Suprapubic skin (tissue), 4 donors: ENCODE results near the gene SAMHD1.
"Not testable (repeated sequence)": the region's sequence is repeated elsewhere in the genome, so short reads cannot be mapped to it uniquely, and the experiment has no call there.

Experiments
- CTCF ChIP-seq, 2 donors: fragments of 200-600 bp in 1 of 2; fragments of 450-650 bp in 1 of 2; sonication (generic) in 1 of 2; IDR thresholded peaks; one replicate each; pipeline ENCODE4 v1.5.1; 2016 to 2019; ENCODE audit warnings: antibody characterized with exemption in 2 of 2, mild to moderate bottlenecking in 1 of 2, moderate library complexity in 1 of 2
- POLR2A ChIP-seq, 2 donors: fragments of 450-650 bp; IDR thresholded peaks; one replicate each; pipeline ENCODE4 v1.6.1; 2017; ENCODE audit warnings: antibody characterized with exemption in 2 of 2, mild to moderate bottlenecking in 2 of 2, moderate library complexity in 2 of 2
- POLR2AphosphoS5 ChIP-seq, 3 donors: sonication (generic); formaldehyde crosslinking; IDR thresholded peaks; one replicate each; pipeline ENCODE4 v1.6.1; 2017; ENCODE audit warnings: antibody characterized with exemption in 3 of 3

GRCh38 chr20:36966965-36967364 is 15.5 kb upstream of the SAMHD1 start:
- TF ChIP-seq CTCF, POLR2AphosphoS5, POLR2A (IDR thresholded peaks at IDR 0.05): not testable (repeated sequence)
